GM15510 (cell line): ENCODE results near the gene PRSS58.

Experiments used
- POLR2A ChIP-seq: IDR thresholded peaks from 3 replicates; pipeline ENCODE4 v1.6.1; 2011; ENCODE audit warnings: borderline replicate concordance; ENCODE audit not compliant: insufficient read length; ENCODE audit errors: extremely low read depth

PRSS58 gene, protein sequence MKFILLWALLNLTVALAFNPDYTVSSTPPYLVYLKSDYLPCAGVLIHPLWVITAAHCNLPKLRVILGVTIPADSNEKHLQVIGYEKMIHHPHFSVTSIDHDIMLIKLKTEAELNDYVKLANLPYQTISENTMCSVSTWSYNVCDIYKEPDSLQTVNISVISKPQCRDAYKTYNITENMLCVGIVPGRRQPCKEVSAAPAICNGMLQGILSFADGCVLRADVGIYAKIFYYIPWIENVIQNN

DNA sequence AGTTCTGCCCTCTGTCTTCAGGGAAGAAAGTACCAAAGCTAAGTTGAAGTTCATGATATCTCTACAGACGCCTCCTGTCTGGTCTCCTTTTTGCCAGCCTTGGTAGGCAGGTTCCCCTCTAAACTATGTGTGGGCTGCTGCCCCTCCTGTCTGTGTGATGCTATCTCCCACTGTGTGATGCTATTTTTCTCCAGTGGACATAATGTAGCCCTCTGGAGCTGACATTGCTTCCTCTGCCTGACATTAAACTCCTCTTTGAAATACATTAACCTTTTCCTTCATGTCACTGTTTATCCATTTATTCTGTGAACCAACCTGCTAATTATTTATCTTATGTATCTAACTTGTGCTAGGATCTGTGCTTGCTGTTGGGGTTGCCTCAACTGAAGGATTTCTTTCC, at the start of gene PRSS58:
TSS of gene PRSS58 (minus strand) at position 101 of the 400 bp plus-strand sequence. CDS start 351 bp downstream, outside the sequence.
- TF ChIP-seq POLR2A, result no peak

GRCh38 chr7:142307246-142307900, 49.5 kb upstream of the PRSS58 start:
- TF ChIP-seq POLR2A, result no peak

DNA sequence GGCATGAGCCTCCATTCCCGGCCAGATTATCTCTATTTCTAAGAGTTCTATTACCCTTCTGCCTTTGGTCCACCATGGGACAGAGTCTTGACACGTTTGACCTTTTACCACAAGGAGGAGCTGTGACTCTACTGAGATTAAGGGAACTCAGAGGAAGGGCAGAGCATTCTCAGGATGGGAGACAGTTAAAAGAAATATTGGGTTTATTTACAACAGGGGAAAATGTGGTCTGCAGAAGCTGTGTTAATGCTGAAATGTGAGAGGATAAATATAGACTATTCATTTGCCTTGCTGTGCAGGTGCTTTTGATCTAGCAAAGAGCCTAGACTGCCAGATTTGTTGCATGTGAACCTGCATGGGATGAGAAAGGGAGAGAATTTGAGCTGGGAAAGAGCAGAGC, 45.8 kb upstream of the PRSS58 start:
- no peak for TF ChIP-seq POLR2A

GRCh38 chr7:142301923-142302550, 44.2 kb upstream of the PRSS58 start:
- TF ChIP-seq POLR2A, result no peak

DNA sequence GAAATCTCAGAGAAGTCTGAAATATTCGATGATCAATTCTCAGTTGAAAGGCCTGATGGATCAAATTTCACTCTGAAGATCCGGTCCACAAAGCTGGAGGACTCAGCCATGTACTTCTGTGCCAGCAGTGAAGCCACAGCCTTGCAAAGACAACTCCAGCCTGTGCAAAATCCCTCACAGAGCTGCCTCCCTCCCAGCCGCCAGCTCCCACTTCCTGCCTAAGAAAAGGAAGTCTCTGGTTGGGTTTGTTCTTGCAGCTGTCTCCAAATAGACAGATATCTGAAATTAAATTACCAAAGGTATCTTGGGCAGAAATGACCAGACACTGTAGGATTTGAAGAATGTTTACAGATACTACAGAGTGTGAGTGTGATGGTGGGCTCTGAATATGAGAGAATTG, 43.4 kb upstream of the PRSS58 start:
- no peak for TF ChIP-seq POLR2A

- no peak for TF ChIP-seq POLR2A
Measured at GRCh38 chr7:142300689-142301088, 42.8 kb upstream of the PRSS58 start.

GRCh38 chr7:142299237-142299781, 41.5 kb upstream of the PRSS58 start:
- TF ChIP-seq POLR2A, result no peak

- TF ChIP-seq POLR2A, result no peak
Measured at GRCh38 chr7:142298627-142299026, 40.8 kb upstream of the PRSS58 start.

DNA sequence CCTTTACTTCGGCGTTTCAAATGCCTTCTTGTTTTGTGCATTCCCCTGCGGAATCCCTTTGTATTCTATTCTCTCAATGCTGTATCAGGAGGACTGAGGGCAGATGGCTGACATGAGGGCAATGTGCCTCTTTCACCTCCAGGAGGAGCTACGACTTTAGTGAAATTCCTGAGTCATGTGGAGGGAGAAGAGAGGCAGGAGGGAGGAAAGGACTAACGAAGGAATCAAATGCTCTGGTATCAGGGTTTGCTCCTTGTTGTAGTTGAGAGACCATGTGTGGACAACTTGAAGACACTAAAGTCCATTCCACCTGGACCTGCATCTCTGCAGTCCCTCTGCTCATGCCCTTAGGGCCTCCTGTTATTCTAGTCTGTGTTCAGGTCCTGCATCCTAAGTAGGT, 40.2 kb upstream of the PRSS58 start:
- no peak for TF ChIP-seq POLR2A

GRCh38 chr7:142280263-142280662, 22.4 kb upstream of the PRSS58 start:
- no peak for TF ChIP-seq POLR2A

GRCh38 chr7:142279601-142280000, 21.7 kb upstream of the PRSS58 start:
- no peak for TF ChIP-seq POLR2A

DNA sequence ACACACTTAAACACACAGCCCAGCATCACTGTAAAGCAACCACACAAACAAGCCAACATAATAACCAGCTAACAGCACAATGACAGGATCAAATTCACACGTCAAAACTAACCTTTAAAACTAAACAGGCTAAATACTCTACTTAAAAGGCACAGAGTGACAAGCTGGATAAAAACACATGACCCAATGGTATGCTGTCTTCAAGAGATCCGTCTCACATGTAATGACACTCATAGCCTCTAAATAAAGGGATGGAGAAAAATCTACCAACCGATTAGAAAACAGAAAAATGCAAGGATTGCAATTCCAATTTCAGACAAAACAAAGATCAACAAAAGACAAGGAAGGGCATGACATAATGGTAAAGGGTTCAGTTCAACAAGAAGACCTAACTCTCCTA, 17.2 kb upstream of the PRSS58 start:
- no peak for TF ChIP-seq POLR2A

GRCh38 chr7:142272841-142273240, 15.0 kb upstream of the PRSS58 start:
- no peak for TF ChIP-seq POLR2A

- TF ChIP-seq POLR2A, result no peak
Measured at GRCh38 chr7:142263598-142264380, 5.9 kb upstream of the PRSS58 start.

- TF ChIP-seq POLR2A, result no peak
Measured at GRCh38 chr7:142250705-142251104, 7.2 kb downstream of the PRSS58 start.
